ENCODE results near the gene ITFG1. TPM values are rescaled to one million over a fixed set of nuclear protein-coding genes. Genes with fewer than 3 reads are reported as not detected.
A peak's percentile ranks its signal among the peaks of the same experiment; 100 is the strongest.
"Not testable (repeated sequence)": the region's sequence is repeated elsewhere in the genome, so short reads cannot be mapped to it uniquely, and the experiment has no call there.

ITFG1 gene
- total RNA-seq, 1 donor from 2014 or later = 49.2 TPM

- TF ChIP-seq CTCF (IDR thresholded peaks at IDR 0.05; ENCODE audit: unreplicated experiment) = no peak
- H3K27ac Mint-ChIP-seq = no peak overlapping the region
- H3K27me3 Mint-ChIP-seq (ENCODE audit: low read depth) = no peaks in the 10 kb centered on the region
- DNase-seq (ENCODE audit: low spot score in 2 of 2, unreplicated experiment in 2 of 2) = no peak
- H3K4me3 Mint-ChIP-seq = no peak overlapping the region
- H3K36me3 Mint-ChIP-seq = peaks cover 4% of the 10 kb centered on the region
- H3K9me3 Mint-ChIP-seq = no peaks in the 10 kb centered on the region
- peaks cover 21% of the 10 kb centered on the region for H3K4me1 Mint-ChIP-seq
Measured at GRCh38 chr16:47470810-47471209, 9.9 kb upstream of the ITFG1 start.

GRCh38 chr16:47470211-47470610 lies 9.3 kb upstream of the ITFG1 start:
- H3K4me1 Mint-ChIP-seq = peaks cover 19% of the 10 kb centered on the region
- H3K9me3 Mint-ChIP-seq = no peaks in the 10 kb centered on the region
- DNase-seq (ENCODE audit: low spot score in 2 of 2, unreplicated experiment in 2 of 2) = no peak
- no peak for TF ChIP-seq CTCF (IDR thresholded peaks at IDR 0.05; ENCODE audit: unreplicated experiment)
- no peak overlapping the region for H3K4me3 Mint-ChIP-seq
- no peak overlapping the region for H3K27ac Mint-ChIP-seq
- H3K27me3 Mint-ChIP-seq (ENCODE audit: low read depth) = no peaks in the 10 kb centered on the region
- H3K36me3 Mint-ChIP-seq = peaks cover 4% of the 10 kb centered on the region

- Mint-ChIP-seq H3K36me3 (peaks cover 4% of the 10 kb centered on the region), H3K9me3 (no peaks in the 10 kb centered on the region), H3K4me3 (no peak overlapping the region), H3K4me1 (peaks cover 19% of the 10 kb centered on the region), H3K27me3 (ENCODE audit: low read depth) (no peaks in the 10 kb centered on the region), H3K27ac (no peak overlapping the region)
- TF ChIP-seq CTCF (IDR thresholded peaks at IDR 0.05; ENCODE audit: unreplicated experiment) = no peak
- DNase-seq (ENCODE audit: low spot score in 2 of 2, unreplicated experiment in 2 of 2) = no peak
Measured at GRCh38 chr16:47469227-47469626, 8.4 kb upstream of the ITFG1 start.

- H3K27ac Mint-ChIP-seq = peak overlapping the region; percentile 39
- not testable (repeated sequence) for DNase-seq (ENCODE audit: low spot score in 2 of 2, unreplicated experiment in 2 of 2); H3K4me3 Mint-ChIP-seq; H3K9me3 Mint-ChIP-seq; H3K36me3 Mint-ChIP-seq; H3K27me3 Mint-ChIP-seq (ENCODE audit: low read depth)
- H3K4me1 Mint-ChIP-seq = peaks cover 23% of the 10 kb centered on the region
Measured at GRCh38 chr16:47468070-47468689, 7.3 kb upstream of the ITFG1 start.

GRCh38 chr16:47467501-47467900 lies 6.6 kb upstream of the ITFG1 start:
- no peak for TF ChIP-seq CTCF (IDR thresholded peaks at IDR 0.05; ENCODE audit: unreplicated experiment)
- Mint-ChIP-seq H3K9me3 (no peaks in the 10 kb centered on the region), H3K27ac (peak overlapping the region; percentile 39), H3K4me3 (no peak overlapping the region), H3K27me3 (ENCODE audit: low read depth) (no peaks in the 10 kb centered on the region), H3K36me3 (peaks cover 4% of the 10 kb centered on the region), H3K4me1 (peaks cover 29% of the 10 kb centered on the region)
- no peak for DNase-seq (ENCODE audit: low spot score in 2 of 2, unreplicated experiment in 2 of 2)

GRCh38 chr16:47465919-47466630 lies 5.2 kb upstream of the ITFG1 start:
- Mint-ChIP-seq H3K9me3 (no peaks in the 10 kb centered on the region), H3K27me3 (ENCODE audit: low read depth) (no peaks in the 10 kb centered on the region), H3K27ac (no peak overlapping the region), H3K36me3 (peaks cover 2% of the 10 kb centered on the region), H3K4me3 (no peak overlapping the region), H3K4me1 (peaks cover 36% of the 10 kb centered on the region)
- TF ChIP-seq CTCF (IDR thresholded peaks at IDR 0.05; ENCODE audit: unreplicated experiment) = no peak
- no peak for DNase-seq (ENCODE audit: low spot score in 2 of 2, unreplicated experiment in 2 of 2)
